Muscle of leg (tissue), 11 donors: ENCODE results near the gene CASP10. TPM values are rescaled to one million over a fixed set of nuclear protein-coding genes. Genes with fewer than 3 reads are reported as not detected.
A peak's percentile ranks its signal among the peaks of the same experiment; 100 is the strongest.
"Not testable (repeated sequence)": the region's sequence is repeated elsewhere in the genome, so short reads cannot be mapped to it uniquely, and the experiment has no call there.

Experiments used
- DNase-seq: peaks from one replicate; pipeline ENCODE4 v3.0.0; 2013
- H3K27ac ChIP-seq: one replicate; pipeline ENCODE4 v1.5.1; 2013; ENCODE audit warnings: mild to moderate bottlenecking, low read length, control low read depth
- H3K27me3 ChIP-seq: one replicate; pipeline ENCODE4 v1.6.1; 2013; ENCODE audit warnings: low read length; ENCODE audit not compliant: control insufficient read depth, insufficient read depth
- H3K36me3 ChIP-seq: one replicate; pipeline ENCODE4 v1.6.1; 2013; ENCODE audit warnings: low read length; ENCODE audit not compliant: control insufficient read depth, insufficient read depth
- H3K4me1 ChIP-seq: one replicate; pipeline ENCODE4 v1.6.1; 2013; ENCODE audit warnings: low read length; ENCODE audit not compliant: control insufficient read depth, insufficient read depth
- H3K4me3 ChIP-seq: one replicate; pipeline ENCODE4 v1.5.1; 2013; ENCODE audit warnings: low read length, control low read depth
- H3K9me3 ChIP-seq: replicated peaks from 2 replicates; pipeline ENCODE4 v1.6.1; 2013; ENCODE audit warnings: low read depth, low read length; ENCODE audit not compliant: control insufficient read depth
- WGBS: methylation state at CpG from one replicate; pipeline ENCODE4 v1.1.5; 2013; ENCODE audit warnings: missing lambda C conversion rate; ENCODE audit not compliant: insufficient coverage; 5-methylcytosine and 5-hydroxymethylcytosine counted together
- polyA plus RNA-seq, 8 donors: library from polyadenylated mRNA; unstranded; fragments of 120-200 nt; gene quantifications; one replicate each; pipeline versions ENCODE4 v1.2.1 to v1.2.3, GENCODE V29; 2013; ENCODE audit warnings: inconsistent platforms in 1 of 8, low replicate concordance in 1 of 8; ENCODE audit not compliant: insufficient read length in 8 of 8, insufficient read depth in 1 of 8
- total RNA-seq: library from RNA; stranded (reverse); fragments of 120-200 nt; gene quantifications from one replicate; pipeline ENCODE4 v1.2.4, GENCODE V29; 2013

Gene CASP10
- total and polyA plus RNA-seq, 9 donors = 4.3 to 7.6 (median 5.5) TPM

DNA sequence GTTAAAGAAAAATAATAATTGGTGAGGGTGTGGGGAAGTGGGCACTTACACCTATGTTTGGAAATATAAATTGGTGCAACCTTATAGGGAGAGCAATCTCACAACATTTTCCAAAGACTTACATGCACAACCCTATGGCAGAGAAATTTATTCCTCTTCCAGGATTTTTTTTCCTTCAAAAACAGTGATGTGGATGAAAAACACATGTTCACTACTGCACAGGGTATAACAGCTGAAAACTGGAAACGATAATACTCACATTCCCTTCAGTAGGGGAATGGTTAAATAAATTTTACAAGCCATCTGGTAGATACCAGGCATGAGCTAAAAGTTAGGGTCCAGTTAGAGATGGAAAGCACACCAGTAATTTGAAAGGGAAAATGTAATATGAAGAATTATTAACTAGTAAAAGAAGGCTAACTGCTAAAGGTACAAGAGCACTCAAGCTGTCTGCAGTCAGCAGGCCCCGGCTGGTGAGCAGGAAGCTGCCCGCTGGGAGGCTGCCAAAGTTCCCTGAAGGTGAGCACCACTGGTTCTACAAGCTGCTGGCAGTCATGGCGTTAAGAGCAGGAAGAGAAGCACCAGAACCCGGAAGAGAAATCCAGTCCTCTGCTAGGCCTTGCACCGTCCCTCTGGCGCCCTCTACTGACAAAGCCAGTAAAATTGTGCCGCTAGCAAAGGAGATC lies 49.0 kb downstream of the CASP10 start:
- Histone ChIP-seq H3K4me1 (peaks cover 11% of the 10 kb centered on the region), H3K4me3 (no peak overlapping the region), H3K27me3 (no peaks in the 10 kb centered on the region), H3K9me3 (no peaks in the 10 kb centered on the region), H3K27ac (peak overlapping the region; percentile 75), H3K36me3 (no peaks in the 10 kb centered on the region)
- peak; percentile 91 for DNase-seq
- WGBS = 7% methylated on average over 4 of the region's 8 CpGs

DNA sequence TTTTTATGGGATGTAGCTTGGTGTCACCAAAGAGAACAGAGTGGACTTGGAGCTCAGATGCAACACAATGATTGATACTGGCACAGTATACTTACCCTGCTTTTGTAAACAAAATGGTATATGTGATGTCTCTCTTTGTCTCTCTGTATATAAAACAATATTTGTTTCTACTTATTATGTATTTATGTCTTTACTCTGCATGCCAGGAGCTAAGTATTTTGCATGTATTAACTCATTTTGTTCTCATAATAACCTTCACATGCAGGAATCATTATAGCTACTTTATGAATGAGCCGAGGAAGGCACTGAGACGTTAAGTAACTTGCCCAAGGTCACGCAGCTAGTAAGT lies 49.5 kb downstream of the CASP10 start:
- no peak overlapping the region for H3K27ac ChIP-seq
- no peaks in the 10 kb centered on the region for H3K36me3 ChIP-seq
- H3K27me3 ChIP-seq = no peaks in the 10 kb centered on the region
- no peak overlapping the region for H3K4me3 ChIP-seq
- peaks cover 11% of the 10 kb centered on the region for H3K4me1 ChIP-seq
- DNase-seq = no peak
- H3K9me3 ChIP-seq = no peaks in the 10 kb centered on the region
- 72% methylated on average over 3 of the region's 3 CpGs for WGBS

DNA sequence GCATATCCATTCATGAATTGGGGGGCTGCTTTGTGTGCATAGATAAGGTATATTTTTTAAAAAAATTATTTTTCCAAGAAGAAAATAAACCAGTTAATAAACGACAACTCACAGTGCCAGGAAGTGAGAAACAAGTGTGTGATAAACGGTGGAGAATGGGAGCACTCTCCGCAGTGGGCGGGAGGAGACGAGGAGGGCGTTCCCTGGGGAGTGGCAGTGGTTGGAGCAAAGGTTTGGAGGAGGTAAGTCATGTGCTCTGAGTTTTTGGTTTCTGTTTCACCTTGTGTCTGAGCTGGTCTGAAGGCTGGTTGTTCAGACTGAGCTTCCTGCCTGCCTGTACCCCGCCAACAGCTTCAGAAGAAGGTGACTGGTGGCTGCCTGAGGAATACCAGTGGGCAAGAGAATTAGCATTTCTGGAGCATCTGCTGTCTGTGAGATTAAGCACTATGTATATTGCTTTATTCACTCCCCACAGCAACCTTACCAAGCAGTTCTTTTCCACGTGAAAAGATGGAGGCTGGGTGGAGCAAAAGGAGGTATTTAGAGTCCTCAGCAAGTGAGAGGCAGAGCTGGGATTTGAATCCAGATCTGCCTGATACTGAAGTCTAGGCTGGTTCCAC lies 50.4 kb downstream of the CASP10 start:
- peaks cover 11% of the 10 kb centered on the region for H3K4me1 ChIP-seq
- DNase-seq = peak; percentile 22

DNA sequence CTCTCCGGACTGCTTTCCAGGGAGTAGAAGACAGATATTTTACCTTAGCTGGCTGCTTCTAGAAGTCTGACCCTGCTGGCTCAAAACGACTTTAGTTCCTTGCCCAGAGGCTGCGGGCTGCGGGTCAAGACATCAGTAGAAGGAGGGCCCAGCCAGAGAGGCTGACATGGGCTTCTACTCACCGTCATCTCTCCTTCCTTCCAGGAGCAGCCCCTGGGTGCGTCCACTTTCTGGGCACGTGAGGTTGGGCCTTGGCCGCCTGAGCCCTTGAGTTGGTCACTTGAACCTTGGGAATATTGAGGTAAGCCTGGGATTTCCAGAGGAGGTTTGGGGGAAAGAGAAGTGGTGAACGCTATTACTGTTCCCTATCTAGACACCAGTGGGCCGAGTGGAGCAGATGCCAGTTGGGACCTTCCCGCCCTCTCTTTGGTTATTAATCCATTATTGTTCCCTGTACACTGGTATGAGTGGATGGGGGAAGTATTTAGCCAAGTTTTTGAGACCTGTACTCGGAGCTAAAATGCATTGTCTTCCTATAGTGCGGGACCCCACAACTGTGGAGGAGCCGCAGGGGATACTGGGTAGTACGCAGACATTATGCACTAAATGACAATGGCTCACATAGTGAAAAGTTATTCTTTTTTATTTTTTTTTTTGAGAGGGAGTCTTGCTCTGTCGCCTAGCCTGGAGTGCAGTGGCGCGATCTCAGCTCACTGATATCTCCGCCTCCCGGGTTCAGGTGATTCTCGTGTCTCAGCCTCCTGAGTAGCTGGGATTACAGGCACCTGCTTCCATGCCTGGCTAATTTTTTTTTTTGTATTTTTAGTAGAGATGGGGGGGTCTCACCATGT lies 51.1 kb downstream of the CASP10 start:
- no peaks in the 10 kb centered on the region for H3K9me3 ChIP-seq
- no peak for DNase-seq
- H3K27ac ChIP-seq = no peak overlapping the region
- H3K4me1 ChIP-seq = peaks cover 11% of the 10 kb centered on the region
- no peaks in the 10 kb centered on the region for H3K27me3 ChIP-seq
- WGBS = 89% methylated on average over 14 of the region's 21 CpGs
- H3K36me3 ChIP-seq = no peaks in the 10 kb centered on the region
- no peak overlapping the region for H3K4me3 ChIP-seq

More for the DNA sequence above, 50.4 kb downstream of the CASP10 start:
- no peaks in the 10 kb centered on the region for H3K9me3 ChIP-seq
- WGBS = 61% methylated on average over 7 of the region's 8 CpGs
- no peak overlapping the region for H3K27ac ChIP-seq
- H3K36me3 ChIP-seq = no peaks in the 10 kb centered on the region
- no peaks in the 10 kb centered on the region for H3K27me3 ChIP-seq
- no peak overlapping the region for H3K4me3 ChIP-seq

DNA sequence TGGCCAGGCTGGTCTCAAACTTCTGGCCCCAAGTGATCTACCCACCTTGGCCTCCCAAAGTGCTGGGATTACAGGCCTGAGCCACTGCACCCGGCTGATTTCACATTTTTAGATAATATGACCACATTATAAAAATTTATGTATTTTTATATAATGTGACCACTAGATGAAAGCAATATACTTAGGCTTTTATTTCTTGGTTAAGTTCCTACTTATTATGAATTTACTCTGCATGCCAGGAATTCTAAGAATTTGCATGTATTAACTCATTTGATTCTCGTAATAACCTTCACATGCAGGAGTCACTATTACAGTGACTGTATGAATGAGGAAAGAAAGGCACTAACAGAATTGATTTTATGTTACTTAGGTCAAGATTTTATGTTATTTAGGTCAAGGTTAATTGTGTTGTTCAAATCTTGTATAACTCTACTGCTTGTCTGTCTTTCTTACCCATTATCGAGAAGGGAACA lies 51.8 kb downstream of the CASP10 start:
- no peaks in the 10 kb centered on the region for H3K9me3 ChIP-seq
- no peak overlapping the region for H3K4me3 ChIP-seq
- no peak overlapping the region for H3K27ac ChIP-seq
- no peaks in the 10 kb centered on the region for H3K36me3 ChIP-seq
- DNase-seq = no peak
- WGBS = no CpG with 5 or more reads among the region's 3 CpGs
- H3K4me1 ChIP-seq = peaks cover 11% of the 10 kb centered on the region
- H3K27me3 ChIP-seq = no peaks in the 10 kb centered on the region

DNA sequence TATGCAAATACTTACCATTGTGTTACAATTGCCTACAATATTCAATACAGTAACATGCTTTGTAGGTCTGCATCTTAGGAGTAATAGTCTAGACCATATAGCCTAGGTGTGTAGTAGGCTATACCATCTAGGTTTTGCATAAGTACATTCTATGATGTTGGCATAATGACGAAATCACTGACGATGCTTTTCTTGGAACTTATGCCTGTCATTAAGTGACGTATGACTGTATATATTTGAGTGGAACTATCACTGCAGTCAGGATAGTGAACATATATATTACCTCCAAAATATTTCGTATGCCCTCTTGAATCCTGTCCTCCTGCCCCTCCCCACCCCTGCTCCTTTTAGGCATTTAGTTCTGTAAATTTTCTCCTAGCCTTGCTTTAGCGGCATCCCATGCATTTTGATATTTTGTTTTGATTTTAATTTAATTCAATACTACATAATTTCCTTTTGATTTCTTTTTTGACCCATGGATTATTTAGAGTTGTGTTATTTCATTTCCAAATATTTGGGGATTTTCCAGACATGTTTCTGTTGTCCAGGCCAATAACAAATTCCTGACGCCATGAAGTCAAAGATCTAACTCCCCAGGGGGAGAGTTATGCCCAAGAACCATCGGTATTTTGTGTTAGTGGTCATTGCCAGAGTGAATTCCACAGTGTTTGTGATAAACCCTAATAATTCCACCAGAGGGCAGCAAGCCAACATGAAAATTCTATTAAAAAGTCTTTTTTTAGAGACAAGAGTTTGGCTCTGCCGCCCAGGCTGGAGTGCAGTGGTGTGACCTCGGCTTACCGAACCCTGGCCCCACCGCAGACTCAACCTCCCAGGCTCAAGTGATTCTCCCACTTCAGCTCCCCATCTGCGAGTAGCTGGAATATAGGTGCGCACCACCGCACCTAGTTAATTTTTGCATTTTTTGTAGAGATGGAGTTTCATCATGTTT lies 53.2 kb downstream of the CASP10 start:
- Histone ChIP-seq H3K36me3 (no peaks in the 10 kb centered on the region), H3K27ac (no peak overlapping the region), H3K9me3 (no peaks in the 10 kb centered on the region), H3K4me1 (peaks cover 11% of the 10 kb centered on the region), H3K27me3 (no peaks in the 10 kb centered on the region), H3K4me3 (no peak overlapping the region)
- peak; percentile 87 for DNase-seq
- 10% methylated on average over 4 of the region's 14 CpGs for WGBS

DNA sequence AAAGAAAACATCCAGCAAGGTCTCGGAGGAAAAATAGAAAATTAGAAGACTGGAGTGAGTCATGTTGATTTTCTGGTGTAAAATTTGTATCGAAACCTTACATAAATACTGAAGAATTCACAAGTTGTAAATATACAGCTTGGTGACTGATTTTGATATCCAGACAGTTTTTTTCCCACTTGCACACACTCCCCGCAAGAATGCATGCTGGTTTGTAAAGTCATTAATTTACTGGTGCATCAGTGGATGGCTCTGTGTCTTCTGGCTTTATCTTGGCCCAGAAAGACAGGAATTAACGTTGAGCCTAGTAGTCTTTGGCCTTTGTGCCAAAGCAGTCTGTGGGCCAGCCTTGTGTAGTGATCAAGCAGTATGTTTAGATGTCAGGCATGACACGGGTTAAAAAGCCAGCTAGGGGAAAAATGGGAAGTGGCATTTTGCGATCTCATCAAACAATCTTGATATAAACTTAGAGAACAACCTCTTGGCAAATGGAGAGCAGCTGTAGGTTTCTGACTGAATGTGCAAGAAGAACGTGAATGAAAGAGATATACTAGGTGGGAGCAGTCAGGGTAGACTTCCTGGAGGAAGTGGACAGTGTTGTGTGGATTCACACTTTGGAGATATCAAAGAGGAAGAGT lies 54.7 kb downstream of the CASP10 start:
- Histone ChIP-seq H3K4me1 (peaks cover 7% of the 10 kb centered on the region), H3K27me3 (no peaks in the 10 kb centered on the region), H3K4me3 (no peak overlapping the region), H3K27ac (no peak overlapping the region), H3K9me3 (no peaks in the 10 kb centered on the region), H3K36me3 (no peaks in the 10 kb centered on the region)
- DNase-seq = peak; percentile 30
- WGBS = 36% methylated on average over 2 of the region's 7 CpGs

DNA sequence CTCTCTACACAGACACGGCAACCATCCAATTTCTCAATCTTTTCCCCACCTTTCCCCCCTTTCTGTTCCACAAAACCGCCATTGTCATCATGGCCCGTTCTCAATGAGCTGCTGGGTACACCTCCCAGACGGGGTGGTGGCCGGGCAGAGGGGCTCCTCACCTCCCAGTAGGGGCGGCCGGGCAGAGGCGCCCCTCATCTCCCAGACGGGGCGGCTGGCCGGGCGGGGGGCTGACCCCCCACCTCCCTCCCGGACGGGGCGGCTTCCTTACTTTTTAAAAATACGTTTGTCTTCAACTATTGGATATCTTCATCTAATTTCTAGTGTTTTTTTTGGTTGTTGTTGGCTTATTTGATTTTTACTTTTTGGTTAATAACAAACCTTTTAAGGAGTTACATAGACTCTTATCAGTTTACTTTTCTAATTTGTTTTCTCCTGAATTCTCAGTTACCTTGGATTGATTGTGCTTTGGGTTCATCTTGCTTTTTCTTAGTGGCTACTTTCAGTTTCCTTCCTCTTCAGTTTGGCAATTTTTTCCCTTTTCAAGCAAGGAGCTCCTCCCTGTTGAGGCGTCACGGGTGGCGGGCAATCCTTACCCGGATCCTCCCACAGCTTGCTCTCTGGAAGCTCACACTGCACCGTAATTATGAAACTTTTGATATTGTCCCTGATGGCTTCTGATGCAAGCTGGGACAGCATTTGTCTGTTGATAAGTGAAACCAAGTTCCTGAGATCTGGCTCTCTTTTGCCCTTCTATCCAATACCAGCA lies 56.4 kb downstream of the CASP10 start:
- H3K4me3 ChIP-seq, H3K4me1 ChIP-seq, H3K36me3 ChIP-seq, H3K27me3 ChIP-seq, H3K9me3 ChIP-seq, H3K27ac ChIP-seq: not testable (repeated sequence)
- WGBS = 90% methylated on average over 11 of the region's 21 CpGs
- peak; percentile 54 for DNase-seq
